Measurements from ENCODE around the gene PARD3.
"Not testable (repeated sequence)": the region's sequence is repeated elsewhere in the genome, so short reads cannot be mapped to it uniquely, and the experiment has no call there.

The PARD3 gene

GRCh38 chr10:34280599-34281374 lies 534.3 kb downstream of the PARD3 start:
- ChIA-PET POLR2A (no interaction called here), CTCF (no interaction called here)
- DNase-seq (ENCODE audit: extremely low spot score), result no peak
- TF ChIP-seq SP1 (IDR thresholded peaks at IDR 0.05) (no peak), ELF4 (IDR thresholded peaks at IDR 0.05) (no peak), LEF1 (IDR thresholded peaks at IDR 0.05; ENCODE audit: borderline replicate concordance) (no peak), FOXA1 (IDR thresholded peaks at IDR 0.05) (no peak), NFRKB (IDR thresholded peaks at IDR 0.05) (no peak), HDGF (IDR thresholded peaks at IDR 0.05; ENCODE audit: borderline replicate concordance) (no peak), SUZ12 (IDR thresholded peaks at IDR 0.05) (no peak), FOXM1 (IDR thresholded peaks at IDR 0.05; ENCODE audit: borderline replicate concordance) (no peak), TARDBP (IDR thresholded peaks at IDR 0.05) (no peak), ZNF384 (IDR thresholded peaks at IDR 0.05) (no peak), CTBP1 (IDR thresholded peaks at IDR 0.05; ENCODE audit: borderline replicate concordance) (no peak), L3MBTL2 (conservative IDR thresholded peaks at IDR 0.05) (no peak), PKNOX1 (IDR thresholded peaks at IDR 0.05) (no peak), FOXK2 (IDR thresholded peaks at IDR 0.05) (no peak), BHLHE40 (IDR thresholded peaks at IDR 0.05; ENCODE audit: borderline replicate concordance) (no peak), ARNT (IDR thresholded peaks at IDR 0.05) (no peak)

GRCh38 chr10:34275626-34276130 lies 539.4 kb downstream of the PARD3 start:
- ChIA-PET CTCF (no interaction called here), POLR2A (no interaction called here)
- DNase-seq (ENCODE audit: extremely low spot score), result no peak
- no peak for TF ChIP-seq NFRKB (IDR thresholded peaks at IDR 0.05)
- no peak for TF ChIP-seq TARDBP (IDR thresholded peaks at IDR 0.05)
- no peak for TF ChIP-seq PKNOX1 (IDR thresholded peaks at IDR 0.05)
- no peak for TF ChIP-seq L3MBTL2 (conservative IDR thresholded peaks at IDR 0.05)
- no peak for TF ChIP-seq SUZ12 (IDR thresholded peaks at IDR 0.05)
- no peak for TF ChIP-seq FOXK2 (IDR thresholded peaks at IDR 0.05)
- TF ChIP-seq HDGF (IDR thresholded peaks at IDR 0.05; ENCODE audit: borderline replicate concordance), result no peak

DNA sequence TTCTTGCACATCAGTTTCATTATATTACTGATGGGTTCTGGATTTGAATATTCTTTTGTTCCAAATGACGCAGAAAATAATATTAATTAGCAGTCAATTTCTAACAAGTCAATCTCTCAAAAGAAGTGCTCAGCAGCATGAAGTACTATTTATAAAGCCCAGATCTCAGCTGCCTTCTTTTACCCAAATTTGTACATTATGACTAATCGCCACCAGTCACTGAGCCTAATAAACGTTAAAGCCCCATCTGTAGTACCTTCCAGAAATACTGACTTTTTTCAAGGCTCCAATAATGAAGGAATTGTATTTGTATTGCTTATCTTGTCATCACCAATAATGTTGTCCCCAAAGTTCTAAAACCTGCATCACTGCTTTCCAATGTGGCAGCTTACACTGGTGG lies 540.2 kb downstream of the PARD3 start:
- CTCF ChIA-PET, result no interaction called here
- no peak for TF ChIP-seq FOXA1 (IDR thresholded peaks at IDR 0.05)
- TF ChIP-seq FOXK2 (IDR thresholded peaks at IDR 0.05), result no peak
- no peak for TF ChIP-seq ZNF384 (IDR thresholded peaks at IDR 0.05)
- TF ChIP-seq FOXM1 (IDR thresholded peaks at IDR 0.05; ENCODE audit: borderline replicate concordance), result no peak
- no peak for TF ChIP-seq SUZ12 (IDR thresholded peaks at IDR 0.05)
- no peak for TF ChIP-seq NFRKB (IDR thresholded peaks at IDR 0.05)
- TF ChIP-seq LEF1 (IDR thresholded peaks at IDR 0.05; ENCODE audit: borderline replicate concordance), result no peak
- no peak for TF ChIP-seq HDGF (IDR thresholded peaks at IDR 0.05; ENCODE audit: borderline replicate concordance)
- TF ChIP-seq ARNT (IDR thresholded peaks at IDR 0.05), result no peak
- no peak for TF ChIP-seq ELF4 (IDR thresholded peaks at IDR 0.05)
- TF ChIP-seq SP1 (IDR thresholded peaks at IDR 0.05), result no peak
- TF ChIP-seq CTBP1 (IDR thresholded peaks at IDR 0.05; ENCODE audit: borderline replicate concordance), result no peak
- no peak for TF ChIP-seq TARDBP (IDR thresholded peaks at IDR 0.05)
- no peak for TF ChIP-seq PKNOX1 (IDR thresholded peaks at IDR 0.05)
- no peak for TF ChIP-seq BHLHE40 (IDR thresholded peaks at IDR 0.05; ENCODE audit: borderline replicate concordance)
- no peak for TF ChIP-seq L3MBTL2 (conservative IDR thresholded peaks at IDR 0.05)
- POLR2A ChIA-PET, result no interaction called here
- DNase-seq (ENCODE audit: extremely low spot score), result no peak

- no peak for TF ChIP-seq BHLHE40 (IDR thresholded peaks at IDR 0.05; ENCODE audit: borderline replicate concordance)
- no peak for TF ChIP-seq SP1 (IDR thresholded peaks at IDR 0.05)
- TF ChIP-seq PKNOX1 (IDR thresholded peaks at IDR 0.05), result no peak
- TF ChIP-seq CTBP1 (IDR thresholded peaks at IDR 0.05; ENCODE audit: borderline replicate concordance), result no peak
- TF ChIP-seq NFRKB (IDR thresholded peaks at IDR 0.05), result no peak
- TF ChIP-seq ZNF384 (IDR thresholded peaks at IDR 0.05), result no peak
- no peak for TF ChIP-seq TARDBP (IDR thresholded peaks at IDR 0.05)
- TF ChIP-seq HDGF (IDR thresholded peaks at IDR 0.05; ENCODE audit: borderline replicate concordance), result no peak
- no peak for TF ChIP-seq SUZ12 (IDR thresholded peaks at IDR 0.05)
- no peak for TF ChIP-seq FOXK2 (IDR thresholded peaks at IDR 0.05)
- TF ChIP-seq FOXA1 (IDR thresholded peaks at IDR 0.05), result no peak
- TF ChIP-seq FOXM1 (IDR thresholded peaks at IDR 0.05; ENCODE audit: borderline replicate concordance), result no peak
- POLR2A ChIA-PET, result no interaction called here
- no peak for DNase-seq (ENCODE audit: extremely low spot score)
- CTCF ChIA-PET, result interaction anchor here (0.7 to 0.9 kb wide), 2 partner anchors 34 to 942 kb away, joined by 4 read pairs; no protein-coding TSS in a partner anchor
Observed at GRCh38 chr10:34273340-34273739, 541.8 kb downstream of the PARD3 start.

- DNase-seq (ENCODE audit: extremely low spot score), result no peak
- POLR2A ChIA-PET, result no interaction called here
- CTCF ChIA-PET, result no interaction called here
- TF ChIP-seq FOXM1 (IDR thresholded peaks at IDR 0.05; ENCODE audit: borderline replicate concordance), result no peak
- TF ChIP-seq FOXK2 (IDR thresholded peaks at IDR 0.05), result no peak
- no peak for TF ChIP-seq SP1 (IDR thresholded peaks at IDR 0.05)
- no peak for TF ChIP-seq ARNT (IDR thresholded peaks at IDR 0.05)
- no peak for TF ChIP-seq BHLHE40 (IDR thresholded peaks at IDR 0.05; ENCODE audit: borderline replicate concordance)
- no peak for TF ChIP-seq CTBP1 (IDR thresholded peaks at IDR 0.05; ENCODE audit: borderline replicate concordance)
- no peak for TF ChIP-seq ELF4 (IDR thresholded peaks at IDR 0.05)
Observed at GRCh38 chr10:34272316-34272715, 542.8 kb downstream of the PARD3 start.

- DNase-seq (ENCODE audit: extremely low spot score); CTCF ChIA-PET; POLR2A ChIA-PET: not testable (repeated sequence)
Observed at GRCh38 chr10:34268410-34268809, 546.7 kb downstream of the PARD3 start.
